HepG2 (cell line): ENCODE results near the gene NUDT13. TPM values are rescaled to one million over a fixed set of nuclear protein-coding genes. Genes with fewer than 3 reads are reported as not detected.
A peak's percentile ranks its signal among the peaks of the same experiment; 100 is the strongest.

ENCODE experiments used
- ATAC-seq: fragments of 200-7000 bp; cut with Tn5 transposase; 3 replicates; pipeline ENCODE4 v1.9.1; 2020; ENCODE audit warnings: mild to moderate bottlenecking, moderate library complexity
- BruUV-seq: library from RNA; stranded (reverse); fragments of 400-500 nt; replicated peaks from 2 replicates; lab custom pipeline; 2021; lab: Mats Ljungman, UMichigan
- CTCF ChIA-PET: fragments of 300-600 bp; formaldehyde crosslinking; extraction: SDS; loops from one replicate; lab custom pipeline; 2021; ENCODE audit warnings: low total read pairs, inconsistent platforms, low intra/inter-chr PET ratio; lab: Yijun Ruan, JAX
- POLR2A ChIA-PET: fragments of 350-600 bp; sonication (Branson Sonifier 250); formaldehyde crosslinking; loops from one replicate; lab custom pipeline; 2020; ENCODE audit warnings: antibody characterized with exemption, inconsistent platforms; lab: Yijun Ruan, JAX
- DNase-seq: peaks from one replicate; pipeline ENCODE4 v3.0.0-alpha.2; 2015; ENCODE audit warnings: low spot score
- FAIRE-seq: peaks from 3 replicates; lab custom pipeline; 2011; peaks lifted over from hg19 to GRCh38; lab: Jason Lieb, UNC
- H2AFZ ChIP-seq: one replicate; pipeline ENCODE4 v1.6.1; 2011; ENCODE audit warnings: low read length, inconsistent platforms
- H3K27ac ChIP-seq: fragments of 300-600 bp; 3 replicates; pipeline ENCODE4 v1.8.0; 2011; ENCODE audit warnings: mixed run types, mild to moderate bottlenecking, mixed read lengths, low read length, inconsistent platforms; ENCODE audit not compliant: insufficient read depth; ENCODE audit errors: extremely low read length
- H3K27me3 ChIP-seq, 2 experiments: fragments of 200-600 bp in 1 of 2; 2 replicates in 1 of 2; 3 replicates in 1 of 2; pipeline versions ENCODE4 v1.6.0 to v1.8.0; 2011; ENCODE audit warnings: low read length in 2 of 2, mild to moderate bottlenecking in 2 of 2, moderate library complexity in 2 of 2, inconsistent platforms in 1 of 2; ENCODE audit not compliant: insufficient read depth in 2 of 2, control insufficient read depth in 1 of 2
- H3K36me3 ChIP-seq, 2 experiments: fragments of 200-600 bp in 1 of 2; replicated peaks in 1 of 2; 2 replicates in 1 of 2; 3 replicates in 1 of 2; pipeline versions ENCODE4 v1.5.1 to v1.8.0; 2011; ENCODE audit warnings: low read length in 2 of 2, inconsistent platforms in 1 of 2; ENCODE audit not compliant: insufficient read depth in 2 of 2, control insufficient read depth in 1 of 2
- H3K4me1 ChIP-seq: 2 replicates; pipeline ENCODE4 v1.5.1; 2012; ENCODE audit warnings: low read length, inconsistent platforms; ENCODE audit not compliant: insufficient read depth
- H3K4me2 ChIP-seq: 2 replicates; pipeline ENCODE4 v1.6.0; 2011; ENCODE audit warnings: low read depth, low read length, inconsistent platforms
- H3K4me3 ChIP-seq, 3 experiments: fragments of 200-600 bp in 1 of 3; sonication (generic), shearing (Covaris generic) in 1 of 3; replicated peaks in 1 of 3; 2 replicates each; pipeline ENCODE4 v1.5.1; 2011 to 2016; ENCODE audit warnings: low read length in 3 of 3, inconsistent platforms in 2 of 3, low read depth in 2 of 3, mild to moderate bottlenecking in 2 of 3, control low read depth in 1 of 3, mixed read lengths in 1 of 3; ENCODE audit not compliant: insufficient read depth in 1 of 3
- H3K79me2 ChIP-seq: one replicate; pipeline ENCODE4 v1.6.1; 2011; ENCODE audit warnings: low read length, inconsistent platforms; ENCODE audit not compliant: insufficient read depth
- H3K9ac ChIP-seq: 2 replicates; pipeline ENCODE4 v1.6.0; 2011; ENCODE audit warnings: mild to moderate bottlenecking, low read depth, low read length, inconsistent platforms; ENCODE audit not compliant: insufficient read depth
- H3K9me3 ChIP-seq: 2 replicates; pipeline ENCODE4 v1.5.1; 2012; ENCODE audit warnings: mild to moderate bottlenecking, low read length
- H4K20me1 ChIP-seq: 2 replicates; pipeline ENCODE4 v1.6.0; 2011; ENCODE audit warnings: inconsistent platforms, mild to moderate bottlenecking, low read length, moderate library complexity; ENCODE audit not compliant: insufficient read depth
- JDP2 ChIP-seq: sonication (generic); formaldehyde crosslinking; IDR thresholded peaks from 2 replicates; pipeline ENCODE4 v1.8.1; 2022; ENCODE audit warnings: missing genetic modification reagents, borderline replicate concordance
- ZNF253 ChIP-seq: sonication (generic); formaldehyde crosslinking; IDR thresholded peaks from 2 replicates; pipeline ENCODE4 v1.8.0; 2022; ENCODE audit warnings: mild to moderate bottlenecking, missing genetic modification reagents, borderline replicate concordance
- ZNF7 ChIP-seq: IDR thresholded peaks from 2 replicates; pipeline ENCODE4 v1.6.1; 2016; ENCODE audit warnings: missing biosample characterization, missing genetic modification reagents
- WGBS: methylation state at CpG from one replicate; pipeline ENCODE4 v1.1.6; 2017; ENCODE audit warnings: low lambda C conversion rate; 5-methylcytosine and 5-hydroxymethylcytosine counted together
- in situ Hi-C: cut with HindIII; loops from 2 replicates; pipeline ENCODE4 v1.10.0; 2017; ENCODE audit warnings: low pct_unique_long_range_greater_than_20kb; ENCODE audit not compliant: extremely low pct_ligation_motif_present
- intact Hi-C: fragments of 100-400 bp; cut with micrococcal nuclease; formaldehyde crosslinking; loops from one replicate; pipeline ENCODE4 v1.10.0; 2022; ENCODE audit not compliant: unreplicated experiment
- polyA plus RNA-seq, 8 experiments: library from polyadenylated mRNA; depleted of rRNA in 3 of 8; stranded (reverse) in 7 of 8; unstranded in 1 of 8; fragments of >200 nt; fragmentation: Illumina TruSeq in 4 of 8; extraction: Trizol in 4 of 8; gene quantifications; 2 replicates each; pipeline versions ENCODE4 v1.2.1 to v1.2.3, GENCODE V29; 2011 to 2016; ENCODE audit warnings: low read depth in 4 of 8, missing spikeins in 1 of 8, mixed read lengths in 1 of 8; ENCODE audit not compliant: insufficient read depth in 1 of 8
- total RNA-seq, 5 experiments: library from RNA; depleted of rRNA; stranded (reverse); fragments of >200 nt; fragmentation: Illumina TruSeq; extraction: Trizol; gene quantifications; 2 replicates each; pipeline ENCODE4 v1.2.3, GENCODE V29; 2016; ENCODE audit warnings: low read depth in 1 of 5
- TF ChIP-seq, protein P1 (sequence below), 2 experiments: sonication (generic) in 1 of 2; formaldehyde crosslinking in 1 of 2; IDR thresholded peaks; 2 replicates each; pipeline versions ENCODE4 v1.4.0 to v1.6.1; 2018 to 2020; ENCODE audit warnings: missing genetic modification reagents in 2 of 2, borderline replicate concordance in 1 of 2, low read depth in 1 of 2, mild to moderate bottlenecking in 1 of 2, missing biosample characterization in 1 of 2
- TF ChIP-seq, protein P2 (sequence below): sonication (generic); formaldehyde crosslinking; IDR thresholded peaks from 2 replicates; pipeline ENCODE4 v1.4.0; 2020; ENCODE audit warnings: mild to moderate bottlenecking, missing genetic modification reagents

The NUDT13 gene
- total and polyA plus RNA-seq, 2 of the 13 experiments (the other 11 are each of a cell fraction or from before 2014, with no cell fraction given) = 4.2 to 6.5 TPM

DNA sequence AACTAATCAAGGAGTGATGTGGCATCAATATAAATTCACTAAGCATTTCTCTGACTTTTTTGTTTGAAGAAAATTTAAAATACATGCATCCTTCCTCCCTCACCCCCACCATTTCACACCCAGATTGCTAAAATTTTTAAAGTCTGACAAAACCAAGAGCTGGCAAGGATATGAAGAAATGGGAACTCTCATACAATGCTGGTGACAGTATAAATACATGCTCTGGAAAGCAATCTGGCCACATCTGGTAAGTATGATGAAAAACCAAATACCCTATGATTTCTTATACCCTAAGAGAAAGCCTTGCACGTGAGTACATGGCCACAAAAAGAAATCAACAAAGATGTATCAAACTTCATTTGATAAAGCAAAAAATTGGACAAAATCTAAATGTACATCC is 44.8 kb upstream of the NUDT13 start:
- Histone ChIP-seq H3K4me2 (no peak overlapping the region), H3K79me2 (peaks cover 2% of the 10 kb centered on the region), H3K4me1 (peaks cover 19% of the 10 kb centered on the region; the same call in 1 of the 2 replicates), H3K27me3 (no peaks in the 10 kb centered on the region), H3K9me3 (no peaks in the 10 kb centered on the region), H3K27ac (no peak overlapping the region), H2AFZ (no peak overlapping the region), H3K4me3 (no peak overlapping the region), H3K9ac (no peak overlapping the region), H4K20me1 (peaks cover 14% of the 10 kb centered on the region), H3K36me3 (peaks cover 15 to 62% of the 10 kb centered on the region in 2 experiments)
- TF ChIP-seq JDP2 (CRISPR knock-in tag) (no peak), ZNF7 (CRISPR knock-in tag) (peak; percentile 43; the same call in 1 of the 2 replicates), ZNF253 (CRISPR knock-in tag) (no peak)
- intact Hi-C loops (loop anchor here (10.0 kb wide), 1 partner anchor 691 kb away; no protein-coding TSS in a partner anchor), in situ Hi-C loops (no loop called here)
- ATAC-seq (no peak), FAIRE-seq (no peak), DNase-seq (no peak)
- POLR2A ChIA-PET = no interaction called here
- WGBS = 100% methylated on average over 1 of the region's 1 CpG
- CTCF ChIA-PET = no interaction called here
- BruUV-seq = no TSS peak

DNA sequence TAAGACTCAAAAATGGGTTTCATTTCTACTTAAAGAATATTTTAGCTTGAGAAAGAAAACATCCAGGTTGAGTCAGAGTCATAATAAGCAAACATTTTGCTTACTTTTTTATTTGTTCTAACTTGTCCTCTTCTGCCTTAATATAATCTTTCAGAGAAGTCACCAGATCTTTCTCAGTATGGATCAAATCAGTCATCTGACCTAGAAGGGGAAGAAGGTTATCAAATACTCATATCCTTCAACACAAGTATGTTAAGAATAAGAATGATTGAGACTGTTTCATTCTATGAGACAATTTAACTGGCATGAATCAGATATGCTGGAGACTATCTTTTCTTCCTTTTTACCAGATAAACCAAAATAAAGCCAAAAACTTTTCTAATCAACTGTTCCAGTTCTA is 36.6 kb upstream of the NUDT13 start:
- TF ChIP-seq, protein P1, sequence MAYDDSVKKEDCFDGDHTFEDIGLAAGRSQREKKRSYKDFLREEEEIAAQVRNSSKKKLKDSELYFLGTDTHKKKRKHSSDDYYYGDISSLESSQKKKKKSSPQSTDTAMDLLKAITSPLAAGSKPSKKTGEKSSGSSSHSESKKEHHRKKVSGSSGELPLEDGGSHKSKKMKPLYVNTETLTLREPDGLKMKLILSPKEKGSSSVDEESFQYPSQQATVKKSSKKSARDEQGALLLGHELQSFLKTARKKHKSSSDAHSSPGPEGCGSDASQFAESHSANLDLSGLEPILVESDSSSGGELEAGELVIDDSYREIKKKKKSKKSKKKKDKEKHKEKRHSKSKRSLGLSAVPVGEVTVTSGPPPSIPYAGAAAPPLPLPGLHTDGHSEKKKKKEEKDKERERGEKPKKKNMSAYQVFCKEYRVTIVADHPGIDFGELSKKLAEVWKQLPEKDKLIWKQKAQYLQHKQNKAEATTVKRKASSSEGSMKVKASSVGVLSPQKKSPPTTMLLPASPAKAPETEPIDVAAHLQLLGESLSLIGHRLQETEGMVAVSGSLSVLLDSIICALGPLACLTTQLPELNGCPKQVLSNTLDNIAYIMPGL (CRISPR knock-in tag; IDR thresholded peaks at IDR 0.05; ENCODE audit: borderline replicate concordance in 1 of 2, low read depth in 1 of 2) = no peak
- TF ChIP-seq, protein P2, sequence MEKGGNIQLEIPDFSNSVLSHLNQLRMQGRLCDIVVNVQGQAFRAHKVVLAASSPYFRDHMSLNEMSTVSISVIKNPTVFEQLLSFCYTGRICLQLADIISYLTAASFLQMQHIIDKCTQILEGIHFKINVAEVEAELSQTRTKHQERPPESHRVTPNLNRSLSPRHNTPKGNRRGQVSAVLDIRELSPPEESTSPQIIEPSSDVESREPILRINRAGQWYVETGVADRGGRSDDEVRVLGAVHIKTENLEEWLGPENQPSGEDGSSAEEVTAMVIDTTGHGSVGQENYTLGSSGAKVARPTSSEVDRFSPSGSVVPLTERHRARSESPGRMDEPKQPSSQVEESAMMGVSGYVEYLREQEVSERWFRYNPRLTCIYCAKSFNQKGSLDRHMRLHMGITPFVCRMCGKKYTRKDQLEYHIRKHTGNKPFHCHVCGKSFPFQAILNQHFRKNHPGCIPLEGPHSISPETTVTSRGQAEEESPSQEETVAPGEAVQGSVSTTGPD (CRISPR knock-in tag) = no peak
- in situ Hi-C loops = no loop called here
- BruUV-seq = no TSS peak
- Histone ChIP-seq H3K36me3 (peaks cover 6 to 61% of the 10 kb centered on the region in 2 experiments), H3K27ac (no peak overlapping the region), H3K27me3 (no peaks in the 10 kb centered on the region), H4K20me1 (peaks cover 39% of the 10 kb centered on the region), H3K9ac (no peak overlapping the region), H3K79me2 (peaks cover 38% of the 10 kb centered on the region), H3K9me3 (no peaks in the 10 kb centered on the region), H3K4me1 (no peaks in the 10 kb centered on the region), H2AFZ (no peak overlapping the region), H3K4me2 (no peak overlapping the region), H3K4me3 (no peak overlapping the region)
- CTCF ChIA-PET = no interaction called here
- ATAC-seq = no peak
- no peak for DNase-seq
- intact Hi-C loops = no loop called here
- POLR2A ChIA-PET = no interaction called here
- FAIRE-seq = no peak
